Right lobe of liver (tissue), 4 donors: Measurements from ENCODE around the gene EVC.

ENCODE experiments used
- POLR2A ChIP-seq: fragments of 450-650 bp; IDR thresholded peaks from one replicate; pipeline ENCODE4 v1.6.1; 2017; ENCODE audit warnings: antibody characterized with exemption, mild to moderate bottlenecking
- TF ChIP-seq, protein P1 (sequence below), 4 donors: fragments of 200-600 bp in 3 of 4; fragments of 450-650 bp in 1 of 4; IDR thresholded peaks; one replicate each; pipeline versions ENCODE4 v1.5.1 to v1.8.0; 2016 to 2022; ENCODE audit warnings: antibody characterized with exemption in 4 of 4, mild to moderate bottlenecking in 2 of 4
- donor health status: DM: no; HTN: no; CAD: no.
- donor health status: DM: no; HTN: no; CAD: no.
- donor health status: DM: no; HTN: yes; CAD: no.

DNA sequence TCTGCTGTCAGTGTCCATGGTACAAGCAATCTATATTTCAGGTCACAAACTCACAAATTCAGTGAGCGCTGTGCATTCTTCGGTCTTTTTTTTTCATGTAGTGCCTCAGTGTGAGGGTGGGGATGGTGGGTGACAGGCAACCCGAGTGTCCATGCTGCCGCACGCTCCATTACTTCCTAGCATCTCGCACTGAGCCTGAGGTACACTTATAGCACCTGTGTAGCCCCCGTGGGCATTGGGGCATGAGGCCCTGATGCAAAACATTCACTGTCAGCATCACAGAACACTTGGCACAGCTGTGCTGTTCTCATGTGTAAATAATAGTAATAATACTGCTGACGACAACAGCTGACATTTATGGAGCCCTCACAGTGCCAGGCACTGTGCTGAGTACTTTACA, 34.2 kb upstream of the EVC start:
- TF ChIP-seq POLR2A = no peak
- TF ChIP-seq, protein P1, sequence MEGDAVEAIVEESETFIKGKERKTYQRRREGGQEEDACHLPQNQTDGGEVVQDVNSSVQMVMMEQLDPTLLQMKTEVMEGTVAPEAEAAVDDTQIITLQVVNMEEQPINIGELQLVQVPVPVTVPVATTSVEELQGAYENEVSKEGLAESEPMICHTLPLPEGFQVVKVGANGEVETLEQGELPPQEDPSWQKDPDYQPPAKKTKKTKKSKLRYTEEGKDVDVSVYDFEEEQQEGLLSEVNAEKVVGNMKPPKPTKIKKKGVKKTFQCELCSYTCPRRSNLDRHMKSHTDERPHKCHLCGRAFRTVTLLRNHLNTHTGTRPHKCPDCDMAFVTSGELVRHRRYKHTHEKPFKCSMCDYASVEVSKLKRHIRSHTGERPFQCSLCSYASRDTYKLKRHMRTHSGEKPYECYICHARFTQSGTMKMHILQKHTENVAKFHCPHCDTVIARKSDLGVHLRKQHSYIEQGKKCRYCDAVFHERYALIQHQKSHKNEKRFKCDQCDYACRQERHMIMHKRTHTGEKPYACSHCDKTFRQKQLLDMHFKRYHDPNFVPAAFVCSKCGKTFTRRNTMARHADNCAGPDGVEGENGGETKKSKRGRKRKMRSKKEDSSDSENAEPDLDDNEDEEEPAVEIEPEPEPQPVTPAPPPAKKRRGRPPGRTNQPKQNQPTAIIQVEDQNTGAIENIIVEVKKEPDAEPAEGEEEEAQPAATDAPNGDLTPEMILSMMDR (IDR thresholded peaks at IDR 0.05) = no peak
